ENCODE measurements around the gene TRIO. TPM values are rescaled to one million over a fixed set of nuclear protein-coding genes. Genes with fewer than 3 reads are reported as not detected.

TRIO gene
- total RNA-seq, 4 donors from 2014 or later: 186 to 388 (median 285) TPM

GRCh38 chr5:14138608-14139540 is 4.3 kb upstream of the TRIO start:
- TF ChIP-seq POLR2AphosphoS5 (IDR thresholded peaks at IDR 0.05) (no peak), POLR2A (IDR thresholded peaks at IDR 0.05) (no peak), CTCF (IDR thresholded peaks at IDR 0.05) (no peak), EP300 (IDR thresholded peaks at IDR 0.05; ENCODE audit: low read depth) (no peak)
- Histone ChIP-seq H3K36me3 (no peaks in the 10 kb centered on the region), H3K4me3 (no peak overlapping the region), H3K9me3 (no peaks in the 10 kb centered on the region), H3K27me3 (no peaks in the 10 kb centered on the region), H3K4me1 (peaks cover 0 to 4% (median 1%) of the 10 kb centered on the region in 4 donors), H3K27ac (no peak overlapping the region)
- WGBS, 2 donors (ENCODE audit: low coverage in 1 of 2): 83 to 86% methylated on average over 7 to 11 of the region's 11 CpGs
- no peak for DNase-seq
- intact Hi-C loops (cut with DNase I; ENCODE audit: low total_unique reads): no loop called here
- in situ Hi-C loops (cut with MboI; ENCODE audit: low pct_ligation_motif_present in 1 of 4, low pct_unique_long_range_greater_than_20kb in 1 of 4, low sequenced_read_pairs in 3 of 4): no loop called here

- intact Hi-C loops (cut with DNase I; ENCODE audit: low total_unique reads): loop anchor here (5.0 kb wide), 1 partner anchor 126 kb away; no protein-coding TSS in a partner anchor
- H3K4me3 ChIP-seq: no peak overlapping the region
Observed at GRCh38 chr5:14141764-14142163, 1.4 kb upstream of the TRIO start.

GRCh38 chr5:14142202-14142826 is 828 bp upstream of the TRIO start:
- intact Hi-C loops (cut with DNase I; ENCODE audit: low total_unique reads): loop anchor here (5.0 kb wide), 1 partner anchor 125 kb away; no protein-coding TSS in a partner anchor
- in situ Hi-C loops (cut with MboI; ENCODE audit: low pct_ligation_motif_present in 1 of 4, low pct_unique_long_range_greater_than_20kb in 1 of 4, low sequenced_read_pairs in 3 of 4): loop anchor here in 3 of 4 donors (10.0 kb wide), 2 partner anchors 62 to 122 kb away; no protein-coding TSS in a partner anchor
- H3K27ac ChIP-seq: peak overlapping the region; percentile 89 to 98 (median 92)
- H3K36me3 ChIP-seq: no peaks in the 10 kb centered on the region
- 10 to 15% methylated on average over 9 to 19 of the region's 19 CpGs for WGBS, 2 donors (ENCODE audit: low coverage in 1 of 2)
- TF ChIP-seq POLR2A (IDR thresholded peaks at IDR 0.05) (no peak), POLR2AphosphoS5 (IDR thresholded peaks at IDR 0.05) (no peak), CTCF (IDR thresholded peaks at IDR 0.05) (no peak), EP300 (IDR thresholded peaks at IDR 0.05; ENCODE audit: low read depth) (no peak)
- peaks cover 14 to 24% (median 21%) of the 10 kb centered on the region in 4 donors for H3K4me1 ChIP-seq
- no peaks in the 10 kb centered on the region for H3K27me3 ChIP-seq
- H3K4me3 ChIP-seq: peak overlapping the region; percentile 45 to 73 (median 59)
- DNase-seq: no peak
- H3K9me3 ChIP-seq: no peaks in the 10 kb centered on the region

More at GRCh38 chr5:14141764-14142163, 1.4 kb upstream of the TRIO start:
- 86% methylated on average over 3 of the region's 3 CpGs for WGBS, 2 donors (ENCODE audit: low coverage in 1 of 2)
- H3K36me3 ChIP-seq: no peaks in the 10 kb centered on the region
- TF ChIP-seq POLR2A (IDR thresholded peaks at IDR 0.05) (no peak), CTCF (IDR thresholded peaks at IDR 0.05) (no peak), POLR2AphosphoS5 (IDR thresholded peaks at IDR 0.05) (no peak), EP300 (IDR thresholded peaks at IDR 0.05; ENCODE audit: low read depth) (no peak)
- H3K27me3 ChIP-seq: no peaks in the 10 kb centered on the region
- in situ Hi-C loops (cut with MboI; ENCODE audit: low pct_ligation_motif_present in 1 of 4, low pct_unique_long_range_greater_than_20kb in 1 of 4, low sequenced_read_pairs in 3 of 4): loop anchor here in 3 of 4 donors (10.0 kb wide), 2 partner anchors 63 to 123 kb away; no protein-coding TSS in a partner anchor
- no peak for DNase-seq
- H3K4me1 ChIP-seq: peaks cover 9 to 19% (median 16%) of the 10 kb centered on the region in 4 donors
- no peaks in the 10 kb centered on the region for H3K9me3 ChIP-seq
- peak overlapping the region; percentile 89 to 98 (median 92) for H3K27ac ChIP-seq

GRCh38 chr5:14143546-14143840 is 351 bp downstream of the TRIO start:
- H3K4me1 ChIP-seq: peaks cover 24 to 36% (median 33%) of the 10 kb centered on the region in 4 donors
- 0% methylated on average over 29 of the region's 59 CpGs; no CpG with 5 or more reads in 1 of the 2 donors for WGBS, 2 donors (ENCODE audit: low coverage in 1 of 2)
- TF ChIP-seq CTCF (IDR thresholded peaks at IDR 0.05): no peak
- no peak for TF ChIP-seq EP300 (IDR thresholded peaks at IDR 0.05; ENCODE audit: low read depth)
- TF ChIP-seq POLR2A (IDR thresholded peaks at IDR 0.05): no peak
- TF ChIP-seq POLR2AphosphoS5 (IDR thresholded peaks at IDR 0.05): no peak
- H3K9me3 ChIP-seq: no peaks in the 10 kb centered on the region
- H3K27ac ChIP-seq: peak overlapping the region; percentile 95 to 99 (median 98)
- DNase-seq: no peak
- peak overlapping the region in 3 of 4 donors; percentile 77 to 97 (median 79) for H3K4me3 ChIP-seq
- in situ Hi-C loops (cut with MboI; ENCODE audit: low pct_ligation_motif_present in 1 of 4, low pct_unique_long_range_greater_than_20kb in 1 of 4, low sequenced_read_pairs in 3 of 4): loop anchor here in 3 of 4 donors (10.0 kb wide), 2 partner anchors 61 to 121 kb away; no protein-coding TSS in a partner anchor
- intact Hi-C loops (cut with DNase I; ENCODE audit: low total_unique reads): loop anchor here (5.0 kb wide), 1 partner anchor 124 kb away; no protein-coding TSS in a partner anchor
- no peaks in the 10 kb centered on the region for H3K36me3 ChIP-seq
- no peaks in the 10 kb centered on the region for H3K27me3 ChIP-seq

All from transverse colon (tissue), 4 donors.